GM13976 (cell line): ENCODE results near the gene FAM3A.
"Not testable (repeated sequence)": the region's sequence is repeated elsewhere in the genome, so short reads cannot be mapped to it uniquely, and the experiment has no call there.

Experiments used
- DNase-seq: peaks from one replicate; pipeline ENCODE4 v3.0.0; 2012; ENCODE audit warnings: low spot score
- in situ Hi-C: fragments of 300-500 bp; cut with MboI; formaldehyde crosslinking; loops from one replicate; pipeline ENCODE4 v1.12.0; 2022; ENCODE audit warnings: low sequenced_read_pairs, mixed read lengths, inconsistent platforms; ENCODE audit not compliant: unreplicated experiment
- TF ChIP-seq, protein P1 (sequence below): IDR thresholded peaks from 2 replicates; pipeline ENCODE4 v1.5.1; 2012; ENCODE audit warnings: borderline replicate concordance, mild to moderate bottlenecking; ENCODE audit not compliant: insufficient read depth; ENCODE audit errors: extremely low read depth, missing control alignments, control extremely low read depth

FAM3A gene, protein sequence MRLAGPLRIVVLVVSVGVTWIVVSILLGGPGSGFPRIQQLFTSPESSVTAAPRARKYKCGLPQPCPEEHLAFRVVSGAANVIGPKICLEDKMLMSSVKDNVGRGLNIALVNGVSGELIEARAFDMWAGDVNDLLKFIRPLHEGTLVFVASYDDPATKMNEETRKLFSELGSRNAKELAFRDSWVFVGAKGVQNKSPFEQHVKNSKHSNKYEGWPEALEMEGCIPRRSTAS

DNA sequence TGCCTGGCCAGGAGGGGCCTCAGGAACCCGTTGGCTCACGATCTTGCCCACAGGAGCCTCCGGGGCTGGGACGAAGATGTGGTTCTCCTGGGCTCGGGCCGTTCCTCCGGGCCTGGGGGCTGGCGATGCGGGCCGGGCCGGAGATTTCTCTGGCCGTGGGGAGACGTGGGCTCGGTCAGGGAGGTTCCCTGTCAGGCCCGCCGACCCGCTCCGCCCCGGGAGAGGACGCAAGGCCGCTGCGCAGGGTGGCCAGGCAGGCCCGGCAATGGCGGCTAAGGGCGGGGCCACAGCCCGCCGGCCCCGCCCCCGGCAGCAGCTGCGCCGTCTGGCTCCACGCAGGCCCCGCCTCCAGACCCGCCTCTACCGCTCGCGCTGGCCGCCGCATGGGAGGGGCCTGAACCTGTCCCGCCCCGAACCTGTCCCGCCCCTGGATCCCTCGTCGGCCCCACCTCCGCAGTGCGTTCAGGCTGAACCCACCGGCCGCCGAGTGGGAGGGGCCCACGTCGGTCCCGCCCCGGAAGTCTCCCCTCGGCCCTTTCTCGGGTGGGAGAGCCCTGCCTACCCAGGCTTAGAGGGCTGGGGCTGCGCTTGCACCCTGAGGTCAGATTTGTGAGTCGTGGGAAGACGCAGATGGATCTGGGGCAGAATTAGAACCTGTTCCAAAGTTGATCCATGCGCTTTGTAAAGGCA is at the start of gene FAM3A:
Gene FAM3A, minus strand, starts transcription at position 267 of the 690 bp plus-strand sequence. CDS start 460 bp downstream, outside the sequence.
- peak; percentile 92 for DNase-seq
- TF ChIP-seq, protein P1, sequence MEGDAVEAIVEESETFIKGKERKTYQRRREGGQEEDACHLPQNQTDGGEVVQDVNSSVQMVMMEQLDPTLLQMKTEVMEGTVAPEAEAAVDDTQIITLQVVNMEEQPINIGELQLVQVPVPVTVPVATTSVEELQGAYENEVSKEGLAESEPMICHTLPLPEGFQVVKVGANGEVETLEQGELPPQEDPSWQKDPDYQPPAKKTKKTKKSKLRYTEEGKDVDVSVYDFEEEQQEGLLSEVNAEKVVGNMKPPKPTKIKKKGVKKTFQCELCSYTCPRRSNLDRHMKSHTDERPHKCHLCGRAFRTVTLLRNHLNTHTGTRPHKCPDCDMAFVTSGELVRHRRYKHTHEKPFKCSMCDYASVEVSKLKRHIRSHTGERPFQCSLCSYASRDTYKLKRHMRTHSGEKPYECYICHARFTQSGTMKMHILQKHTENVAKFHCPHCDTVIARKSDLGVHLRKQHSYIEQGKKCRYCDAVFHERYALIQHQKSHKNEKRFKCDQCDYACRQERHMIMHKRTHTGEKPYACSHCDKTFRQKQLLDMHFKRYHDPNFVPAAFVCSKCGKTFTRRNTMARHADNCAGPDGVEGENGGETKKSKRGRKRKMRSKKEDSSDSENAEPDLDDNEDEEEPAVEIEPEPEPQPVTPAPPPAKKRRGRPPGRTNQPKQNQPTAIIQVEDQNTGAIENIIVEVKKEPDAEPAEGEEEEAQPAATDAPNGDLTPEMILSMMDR, result no peak
- in situ Hi-C loops, result no loop called here

DNA sequence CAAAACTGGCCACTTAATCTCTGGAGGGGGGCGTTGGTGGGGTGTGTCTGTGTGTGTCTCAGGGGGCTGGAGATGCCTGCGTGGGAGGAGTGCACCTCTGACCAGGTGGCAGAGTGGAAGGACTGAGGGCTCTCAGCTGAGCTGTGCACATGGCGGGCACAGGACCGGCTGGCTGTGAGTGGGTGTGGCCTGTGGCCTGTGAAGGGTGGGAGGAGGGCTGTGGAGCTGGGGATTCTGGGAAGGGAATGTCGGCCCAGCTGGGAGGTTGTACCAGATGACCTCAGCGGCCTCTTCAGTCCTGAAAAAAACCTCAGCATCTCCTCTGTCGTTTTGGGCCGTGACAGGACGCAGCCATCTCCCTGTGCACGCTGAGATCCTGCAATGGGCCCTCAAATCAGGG is 46.3 kb upstream of the FAM3A start:
- in situ Hi-C loops, DNase-seq: not testable (repeated sequence)

DNA sequence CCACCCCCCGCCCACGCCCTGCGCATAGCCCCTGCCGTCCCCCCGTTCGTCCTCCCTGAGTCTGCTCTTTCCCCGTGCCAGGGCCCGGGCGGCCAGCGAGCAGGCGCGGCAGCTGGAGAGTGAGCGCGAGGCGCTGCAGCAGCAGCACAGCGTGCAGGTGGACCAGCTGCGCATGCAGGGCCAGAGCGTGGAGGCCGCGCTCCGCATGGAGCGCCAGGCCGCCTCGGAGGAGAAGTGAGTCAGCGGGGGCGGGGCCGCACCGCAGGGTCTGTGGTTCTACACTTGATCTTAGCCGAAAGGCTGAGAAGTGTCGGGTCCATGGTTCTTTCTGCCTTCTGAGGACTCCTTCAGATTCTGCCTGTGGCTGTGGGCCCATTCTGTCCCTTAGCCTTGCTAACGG is 44.3 kb upstream of the FAM3A start:
- in situ Hi-C loops, DNase-seq: not testable (repeated sequence)

DNA sequence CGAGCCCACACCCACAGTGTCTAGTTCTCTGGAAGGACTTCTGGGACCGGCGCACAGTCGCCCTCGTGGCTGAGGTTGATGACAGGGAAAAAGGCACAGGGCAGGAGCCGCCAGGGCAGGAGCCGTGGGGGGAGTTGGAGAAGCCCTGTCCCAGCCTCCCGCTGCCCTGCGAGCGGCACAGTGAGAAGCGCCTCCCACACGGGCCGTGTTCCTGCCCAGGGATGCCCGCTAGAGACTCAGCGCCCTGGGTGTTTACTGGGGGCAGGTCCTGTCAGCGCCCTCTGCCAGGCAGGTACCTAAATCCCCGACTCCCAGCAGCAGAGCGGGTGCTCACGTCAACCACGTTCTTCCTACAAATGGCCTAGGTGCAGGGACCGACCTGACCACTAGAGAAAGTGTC is 42.9 kb upstream of the FAM3A start:
- in situ Hi-C loops, DNase-seq: not testable (repeated sequence)

DNA sequence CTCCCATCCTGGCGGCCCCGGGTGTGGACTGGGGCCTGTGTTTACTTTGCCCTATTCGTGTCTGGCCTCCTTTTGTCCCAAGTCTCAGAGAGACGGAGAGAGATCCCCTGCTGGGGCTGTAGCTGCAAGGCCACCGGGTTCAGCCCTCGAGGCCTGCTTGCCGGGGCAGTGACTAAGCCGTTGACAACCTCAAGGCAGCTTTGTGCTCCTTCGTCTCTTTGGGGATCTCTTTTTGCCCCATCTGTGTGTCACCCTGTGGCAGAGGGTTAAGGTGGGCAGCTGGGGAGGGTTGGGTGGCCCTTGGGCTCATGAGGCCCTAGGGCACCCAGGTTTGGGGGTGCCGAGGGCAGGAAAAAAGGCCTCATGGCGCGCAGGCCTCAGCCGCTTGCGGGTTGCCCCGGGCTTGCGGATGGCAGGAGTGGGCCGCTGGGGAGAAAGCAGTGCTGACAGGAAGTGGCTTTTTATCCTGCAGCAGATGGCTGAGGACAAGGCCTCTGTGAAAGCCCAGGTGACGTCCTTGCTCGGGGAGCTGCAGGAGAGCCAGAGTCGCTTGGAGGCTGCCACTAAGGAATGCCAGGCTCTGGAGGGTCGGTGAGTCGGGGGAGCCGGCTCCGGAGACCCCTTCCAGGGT is 42.1 kb upstream of the FAM3A start:
- DNase-seq, in situ Hi-C loops: not testable (repeated sequence)

DNA sequence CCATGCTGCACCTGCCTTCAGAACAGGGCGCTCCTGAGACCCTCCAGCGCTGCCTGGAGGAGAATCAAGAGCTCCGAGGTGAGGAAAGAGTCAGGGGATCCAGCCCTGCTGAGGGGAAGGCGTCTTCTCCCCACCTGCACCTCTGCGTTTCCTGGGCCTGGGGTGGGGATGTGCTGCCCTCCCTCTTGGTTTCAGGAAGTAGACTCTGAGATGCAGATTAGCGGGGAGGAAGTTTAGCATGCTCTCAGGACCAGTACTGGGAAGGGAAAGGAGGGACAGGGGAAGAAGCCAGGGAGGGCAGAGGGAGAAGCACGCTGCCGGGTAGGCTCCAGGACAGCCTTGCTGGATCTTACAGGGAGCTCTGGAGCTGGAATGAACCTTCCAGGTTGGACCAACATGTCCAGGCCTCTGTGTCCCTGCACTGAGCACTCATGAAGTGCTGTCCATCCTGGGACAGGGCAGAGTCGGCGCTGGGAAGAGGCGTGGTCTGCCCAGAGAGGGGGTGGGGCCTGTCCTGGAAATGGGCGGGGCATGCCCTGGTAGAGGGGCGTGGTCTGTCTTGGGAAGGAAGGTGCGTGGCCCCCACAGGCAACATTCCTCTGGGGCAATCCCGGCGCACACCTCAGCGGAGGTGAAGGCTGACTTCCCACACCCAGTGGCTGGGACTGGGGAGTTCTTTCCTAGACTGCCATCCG is 36.2 kb upstream of the FAM3A start:
- DNase-seq, in situ Hi-C loops: not testable (repeated sequence)

DNA sequence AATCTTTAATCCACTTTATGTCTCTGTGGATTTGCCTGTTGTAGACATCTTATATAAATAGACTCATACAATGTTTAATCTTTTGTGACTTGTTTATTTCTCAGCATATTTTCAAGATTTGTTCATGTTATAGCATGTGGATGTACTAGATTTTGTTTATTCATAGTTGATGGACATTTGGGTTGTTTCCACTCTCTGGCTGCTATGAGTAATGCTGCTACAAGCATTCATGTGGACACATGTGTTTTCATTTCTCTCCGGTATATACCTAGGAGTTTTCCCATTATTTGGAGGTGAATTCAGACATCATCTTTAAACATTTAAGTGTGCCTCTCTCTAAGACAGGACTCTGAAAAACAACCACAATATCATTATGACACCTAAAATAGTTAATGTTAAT is 33.7 kb upstream of the FAM3A start:
- TF ChIP-seq, protein P1, result no peak
- in situ Hi-C loops, result loop anchor here (25.0 kb wide), 1 partner anchor 537 kb away; the partner anchor contains the start of gene IRAK1
- DNase-seq, result no peak

DNA sequence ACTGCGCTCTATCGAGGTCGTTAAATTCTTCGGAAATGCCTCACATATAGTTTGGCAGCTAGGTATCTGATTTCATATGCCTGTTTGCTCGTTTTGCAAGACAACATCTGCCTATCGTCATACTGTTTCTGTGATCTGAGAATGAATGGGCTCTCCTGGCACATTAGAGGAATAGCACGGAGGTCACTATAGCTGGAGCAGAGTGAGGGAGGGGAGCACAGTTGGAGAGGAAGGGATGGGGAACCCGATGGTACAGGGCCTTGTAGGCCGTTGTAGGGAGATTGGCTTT is 31.9 kb upstream of the FAM3A start:
- in situ Hi-C loops, result loop anchor here (25.0 kb wide), 1 partner anchor 536 kb away; the partner anchor contains the start of gene IRAK1
- no peak for DNase-seq
- TF ChIP-seq, protein P1, result no peak

DNA sequence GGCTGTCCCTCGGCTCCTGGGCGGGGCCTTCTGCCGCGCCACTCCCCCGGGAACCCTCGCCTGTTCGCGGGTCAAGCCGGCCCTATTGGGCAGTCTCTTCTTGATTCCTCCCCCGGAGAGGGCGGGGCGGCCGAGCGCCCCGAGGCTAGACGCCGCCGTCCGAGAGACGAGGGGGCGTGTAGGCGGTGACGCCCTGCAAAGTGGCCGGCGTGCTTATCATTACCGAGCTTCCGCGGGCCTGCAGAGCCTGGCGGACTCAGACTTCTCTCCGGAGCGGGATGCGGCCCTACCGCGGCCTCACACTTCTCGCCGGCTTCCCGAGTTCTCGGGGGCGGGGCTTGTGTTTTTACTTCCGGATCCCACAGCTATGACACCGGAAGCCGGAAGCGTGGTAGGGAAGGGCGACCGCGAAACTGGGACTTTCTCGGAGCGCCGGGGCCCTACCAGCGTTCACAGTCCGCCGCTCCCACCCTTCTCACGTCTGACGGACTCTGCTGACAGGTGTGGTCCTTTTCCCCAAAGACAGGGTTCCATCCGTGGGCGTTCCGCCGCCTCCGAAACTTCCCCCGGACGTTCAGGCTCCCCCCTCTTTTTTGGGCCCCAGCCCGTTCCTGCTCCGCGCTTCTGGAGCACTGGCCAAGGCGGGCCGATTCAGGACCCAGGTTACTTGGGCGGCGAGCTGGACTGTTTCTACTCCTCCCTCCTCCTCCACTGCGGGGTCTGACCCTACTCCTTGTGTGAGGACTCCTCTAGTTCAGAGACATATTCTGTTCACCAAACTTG is 31.4 kb upstream of the FAM3A start, which contains the start of gene IKBKG:
Gene IKBKG, plus strand, starts transcription at position 376 of the 783 bp plus-strand sequence. CDS start 4,383 bp downstream, outside the sequence.
- DNase-seq, result peak; percentile 93
- in situ Hi-C loops, result loop anchor here (25.0 kb wide), 1 partner anchor 535 kb away; the partner anchor contains the start of gene IRAK1
- TF ChIP-seq, protein P1, result no peak
